MG63 (cell line): ENCODE measurements around the gene TINCR. TPM values are rescaled to one million over a fixed set of nuclear protein-coding genes. Genes with fewer than 3 reads are reported as not detected.

Source experiments
- total RNA-seq: library from RNA; depleted of rRNA; stranded (reverse); fragments of >200 nt; shearing (Covaris generic); gene quantifications from 2 replicates; pipeline ENCODE4 v1.2.3, GENCODE V29; 2014; ENCODE audit warnings: low replicate concordance; rRNA removed

The TINCR gene
- total RNA-seq, 1 experiment from 2014 or later, result 0.23 TPM

Other genes with a start within 250 kb of the TINCR start
- gene PTPRS, start 227.1 kb downstream of the TINCR start, total RNA-seq, result 24.1 and 30.6 TPM in 2 replicates
- gene ZNRF4, start 112.5 kb downstream of the TINCR start, total RNA-seq, result not detected in 2 replicates
- gene SAFB2, start 54.8 kb upstream of the TINCR start, total RNA-seq, result 5.1 and 12.3 TPM in 2 replicates
- gene SAFB, start 55.1 kb upstream of the TINCR start, total RNA-seq, result 22.8 and 33.0 TPM in 2 replicates
- 21.8 and 75.4 TPM in 2 replicates for gene MICOS13, start 112.6 kb upstream of the TINCR start, total RNA-seq
- gene HSD11B1L, start 113.1 kb upstream of the TINCR start, total RNA-seq, result 3.6 and 5.8 TPM in 2 replicates
- gene RPL36, start 122.3 kb upstream of the TINCR start, total RNA-seq, result 562 and 599 TPM in 2 replicates
- gene LONP1, start 152.2 kb upstream of the TINCR start, total RNA-seq, result 45.3 and 79.2 TPM in 2 replicates
- not detected in 2 replicates for gene CATSPERD, start 152.7 kb upstream of the TINCR start, total RNA-seq
- gene PRR22, start 216.8 kb upstream of the TINCR start, total RNA-seq, result 3.6 TPM in 1 of 2 replicates, not detected in the other
- 54.1 and 61.0 TPM in 2 replicates for gene DUS3L, start 223.2 kb upstream of the TINCR start, total RNA-seq
- gene NRTN, start 237.1 kb upstream of the TINCR start, total RNA-seq, result 1.4 TPM in 1 of 2 replicates, not detected in the other